ENCODE results near the gene RAI2.

DNA sequence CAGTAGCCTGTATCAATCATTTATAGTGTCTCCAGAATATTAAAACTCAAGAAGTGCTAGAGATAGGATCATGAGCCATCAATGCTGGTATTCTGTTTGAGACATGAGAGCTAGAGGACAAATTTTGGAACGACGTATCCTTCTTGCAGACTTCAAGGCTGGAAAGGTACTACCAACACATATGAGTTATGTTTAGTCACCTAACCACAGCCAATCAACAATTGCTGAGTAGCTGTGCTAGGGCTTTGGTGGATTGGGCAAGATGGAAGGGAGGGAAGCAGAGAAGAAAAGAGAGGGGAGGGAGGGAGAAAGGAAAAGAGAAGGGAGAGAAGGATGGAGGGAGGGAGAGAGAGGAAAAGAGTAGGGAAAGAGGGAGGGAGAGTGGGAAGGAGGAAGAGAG is 21.6 kb upstream of the RAI2 start:
- TF ChIP-seq EZH2 (IDR thresholded peaks at IDR 0.05) = no peak
- no peak for TF ChIP-seq POLR2AphosphoS5 (IDR thresholded peaks at IDR 0.05; ENCODE audit: borderline replicate concordance, low read depth, low read length)
- TF ChIP-seq FOXP2 (optimal IDR thresholded peaks at IDR 0.05; ENCODE audit: control extremely low read depth, extremely low read length, insufficient read depth) = no peak
